NCI-H2227 treated with DMSO at 0.1 percent for 48 hours (cell line): Measurements from ENCODE around the gene LY6G6F.
A peak's percentile ranks its signal among the peaks of the same experiment; 100 is the strongest.
"Not testable (repeated sequence)": the region's sequence is repeated elsewhere in the genome, so short reads cannot be mapped to it uniquely, and the experiment has no call there.

Experiments
- DNase-seq: peaks from one replicate; lab custom pipeline; 2025; lab: John Stamatoyannopoulos, UW

The LY6G6F gene

GRCh38 chr6:31702819-31703716, 3.6 kb upstream of the LY6G6F start, which contains the start of gene ABHD16A:
ABHD16A (minus strand) TSS chr6:31703324; CDS start chr6:31703281, 43 bp downstream.
- peak; percentile 93 for DNase-seq

- DNase-seq = no peak
Observed at GRCh38 chr6:31705931-31706330, 735 bp upstream of the LY6G6F start.

- DNase-seq = no peak
Observed at GRCh38 chr6:31707701-31708100, 1.0 kb downstream of the LY6G6F start.

GRCh38 chr6:31708224-31708623, 1.6 kb downstream of the LY6G6F start:
- no peak for DNase-seq

GRCh38 chr6:31709157-31709556, 2.5 kb downstream of the LY6G6F start:
- DNase-seq = not testable (repeated sequence)

GRCh38 chr6:31710523-31711219, 4.0 kb downstream of the LY6G6F start:
- no peak for DNase-seq

- DNase-seq = no peak
Observed at GRCh38 chr6:31711233-31711632, 4.6 kb downstream of the LY6G6F start.

GRCh38 chr6:31712296-31712695, 5.6 kb downstream of the LY6G6F start:
- no peak for DNase-seq

- DNase-seq = no peak
Observed at GRCh38 chr6:31713465-31713864, 6.8 kb downstream of the LY6G6F start.

GRCh38 chr6:31713991-31714684, 7.5 kb downstream of the LY6G6F start:
- peak; percentile 95 for DNase-seq

- no peak for DNase-seq
Observed at GRCh38 chr6:31715022-31715958, 8.6 kb downstream of the LY6G6F start, which contains the start of gene LY6G6D. LY6G6D (plus strand) TSS chr6:31715348; CDS start chr6:31715356, 8 bp downstream.

- DNase-seq = no peak
Observed at GRCh38 chr6:31717499-31718222, 11.0 kb downstream of the LY6G6F start.

GRCh38 chr6:31718265-31718664, 11.6 kb downstream of the LY6G6F start:
- DNase-seq = no peak

- no peak for DNase-seq
Observed at GRCh38 chr6:31719001-31719400, 12.3 kb downstream of the LY6G6F start.

GRCh38 chr6:31720196-31720770, 13.6 kb downstream of the LY6G6F start:
- no peak for DNase-seq

- DNase-seq = no peak
Observed at GRCh38 chr6:31721351-31722020, 14.8 kb downstream of the LY6G6F start, which contains the start of gene LY6G6C. LY6G6C (minus strand) TSS chr6:31721746; CDS start chr6:31721679, 67 bp downstream.

- DNase-seq = no peak
Observed at GRCh38 chr6:31722173-31722572, 15.5 kb downstream of the LY6G6F start.

- no peak for DNase-seq
Observed at GRCh38 chr6:31723245-31723979, 16.7 kb downstream of the LY6G6F start, which contains the start of gene MPIG6B. MPIG6B (plus strand) TSS chr6:31723373; CDS start chr6:31723384, 11 bp downstream.
